ENCODE results near the gene RGS16.

Gene RGS16

DNA sequence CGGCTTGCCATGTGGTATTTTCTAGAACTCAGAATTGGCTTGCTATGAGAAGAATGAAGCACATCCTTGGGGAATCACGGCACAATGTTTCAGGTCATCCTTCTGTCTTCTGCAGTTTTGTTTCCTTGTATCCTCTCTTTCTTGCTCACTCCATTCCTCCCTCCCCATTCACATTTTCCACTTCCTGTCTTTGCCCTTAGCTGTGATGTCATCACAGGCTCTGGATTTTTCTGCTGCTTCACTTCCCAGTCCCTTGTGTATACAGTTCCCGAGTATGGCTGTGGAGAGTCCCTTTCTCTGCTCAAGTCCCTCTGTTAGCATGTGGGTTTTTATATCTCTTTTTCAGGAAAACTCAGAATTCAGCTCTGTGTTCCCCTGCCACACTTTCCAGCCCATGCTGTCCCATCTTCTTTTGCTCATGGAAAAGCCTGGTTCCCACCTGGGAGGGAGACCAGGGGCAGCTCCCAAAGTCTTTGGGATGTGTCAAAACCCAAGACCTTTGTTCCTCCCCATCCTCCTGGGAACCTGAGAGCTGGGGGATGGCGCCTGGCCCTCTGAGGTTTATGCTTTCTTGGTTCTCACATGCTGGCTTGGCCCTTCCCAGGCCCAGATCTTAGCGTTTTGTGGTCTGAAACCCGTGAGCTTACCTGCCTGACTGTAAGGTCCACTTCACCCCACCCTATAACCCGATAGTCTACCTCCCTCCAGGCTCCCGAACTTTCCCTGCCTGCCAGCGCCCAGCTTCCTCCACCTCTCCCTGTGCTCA lies 4.8 kb upstream of the RGS16 start:
- DNase-seq (ENCODE audit: low read depth in 2 of 2) = no peak

DNA sequence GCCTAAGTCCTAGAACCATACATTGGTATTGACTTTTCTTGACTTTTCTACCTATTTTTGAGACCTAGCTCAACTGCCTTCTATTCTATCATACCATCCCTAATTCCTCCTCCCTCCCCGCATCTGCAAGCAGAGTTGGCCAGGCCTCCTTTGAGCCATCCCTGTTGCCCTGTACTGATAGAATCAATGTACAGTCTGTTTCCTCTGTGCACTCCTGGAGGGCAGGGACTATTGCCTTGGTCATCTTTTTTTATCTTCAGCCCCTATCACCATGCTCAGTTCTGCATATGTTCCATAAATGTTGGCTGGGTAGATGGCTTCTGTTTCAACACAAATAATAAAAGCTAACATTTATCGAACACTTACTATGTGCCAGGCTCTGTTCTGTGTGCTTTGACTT lies 4.0 kb upstream of the RGS16 start:
- DNase-seq (ENCODE audit: low read depth in 2 of 2) = no peak

DNA sequence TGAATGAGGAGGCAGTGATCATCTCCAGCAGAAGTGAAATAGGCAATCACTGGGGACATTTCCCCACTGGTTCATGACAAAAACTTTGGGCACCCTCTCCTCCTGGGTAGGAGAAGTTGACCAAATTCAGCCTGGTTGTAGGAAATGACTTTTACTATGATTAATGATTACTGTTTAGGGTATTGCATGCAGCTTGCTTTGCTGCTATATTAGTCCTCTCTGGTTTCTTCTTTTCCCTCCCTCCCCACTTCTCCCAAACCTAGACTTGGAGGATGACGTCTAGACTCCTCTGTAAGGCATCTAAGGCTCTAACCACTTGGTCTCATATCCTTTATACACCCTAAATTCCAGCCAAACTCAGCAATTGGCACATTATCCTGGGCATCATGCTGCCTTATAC lies 3.4 kb upstream of the RGS16 start:
- no peak for DNase-seq (ENCODE audit: low read depth in 2 of 2)

DNA sequence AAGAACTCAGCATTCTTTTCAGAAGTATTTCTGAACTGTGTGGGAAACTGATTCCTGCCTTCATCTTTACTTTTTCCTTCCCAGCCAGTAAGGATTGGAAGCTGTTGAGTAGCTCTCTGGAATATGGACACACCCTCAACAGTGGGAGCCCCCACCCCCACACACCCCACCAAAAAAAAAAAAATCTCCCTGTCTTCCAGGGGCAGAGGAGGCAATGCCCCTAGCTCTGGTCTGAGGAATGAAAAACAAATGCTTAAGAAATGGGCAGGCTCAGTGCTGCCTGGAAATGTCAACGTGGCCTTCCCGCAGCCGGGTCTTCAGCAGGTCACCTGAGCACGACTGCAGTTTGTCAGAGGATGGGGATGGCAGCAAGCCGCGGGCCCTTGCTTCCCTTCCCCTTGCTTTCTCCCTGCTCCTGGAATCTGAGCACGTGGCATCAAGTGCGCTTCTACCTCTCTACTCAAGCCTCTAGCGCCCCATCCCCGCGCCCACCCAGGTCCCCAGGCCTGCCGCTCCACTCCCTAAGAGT lies 479 bp downstream of the RGS16 start:
- DNase-seq (ENCODE audit: low read depth in 2 of 2) = no peak

DNA sequence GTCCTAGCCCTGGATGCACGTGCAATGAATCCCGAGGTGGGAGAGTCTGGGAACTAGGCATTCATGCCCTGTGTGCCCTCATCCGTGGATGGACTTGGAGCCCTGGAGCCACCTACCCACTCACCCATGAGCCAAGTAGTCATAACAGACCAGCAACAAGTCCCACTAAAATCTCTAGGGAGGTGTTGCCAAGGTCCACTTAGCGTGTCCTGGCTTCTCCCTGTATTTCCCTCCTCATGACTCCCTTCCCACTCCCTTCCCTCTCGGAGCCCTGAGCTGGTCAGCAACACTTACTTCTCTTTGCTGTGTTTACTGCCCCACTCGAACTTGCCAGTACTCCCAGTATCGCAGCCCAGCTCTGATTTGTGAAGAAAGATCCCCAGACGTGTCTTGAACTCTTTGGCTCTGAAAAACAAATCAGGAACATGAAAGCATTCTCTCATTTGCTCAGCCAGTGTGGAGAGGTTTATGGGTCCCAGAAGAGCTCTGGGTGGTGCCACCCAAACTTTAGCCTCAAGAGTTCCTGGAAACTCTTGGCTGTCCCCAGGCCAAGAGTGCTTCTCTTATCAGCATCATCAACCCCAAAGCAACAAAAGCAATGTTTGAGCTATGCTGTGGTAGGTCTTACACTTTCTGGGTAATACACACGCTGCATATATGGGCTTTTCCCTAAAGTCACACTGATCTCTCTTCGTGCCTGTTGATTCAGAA lies 1.1 kb downstream of the RGS16 start:
- DNase-seq (ENCODE audit: low read depth in 2 of 2) = no peak

DNA sequence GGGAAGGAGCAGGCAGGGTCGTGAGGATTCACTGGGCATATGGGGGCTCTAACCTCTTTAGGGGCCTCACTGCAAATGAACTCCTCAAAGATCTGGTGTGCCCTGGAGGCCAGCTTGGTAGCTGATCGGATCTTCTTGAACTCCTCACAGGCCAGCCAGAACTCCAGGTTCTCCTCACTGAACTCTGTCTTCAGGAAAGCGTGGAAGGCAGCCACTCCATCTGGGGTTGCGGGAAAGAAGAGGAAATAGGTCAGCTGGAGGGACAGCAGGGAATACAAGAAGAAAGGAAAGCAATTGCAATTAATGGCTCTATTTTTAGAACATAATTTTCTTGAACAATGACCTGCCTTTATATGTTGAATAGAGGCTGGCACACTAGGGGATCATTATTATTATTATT lies 2.3 kb downstream of the RGS16 start:
- no peak for DNase-seq (ENCODE audit: low read depth in 2 of 2)

DNA sequence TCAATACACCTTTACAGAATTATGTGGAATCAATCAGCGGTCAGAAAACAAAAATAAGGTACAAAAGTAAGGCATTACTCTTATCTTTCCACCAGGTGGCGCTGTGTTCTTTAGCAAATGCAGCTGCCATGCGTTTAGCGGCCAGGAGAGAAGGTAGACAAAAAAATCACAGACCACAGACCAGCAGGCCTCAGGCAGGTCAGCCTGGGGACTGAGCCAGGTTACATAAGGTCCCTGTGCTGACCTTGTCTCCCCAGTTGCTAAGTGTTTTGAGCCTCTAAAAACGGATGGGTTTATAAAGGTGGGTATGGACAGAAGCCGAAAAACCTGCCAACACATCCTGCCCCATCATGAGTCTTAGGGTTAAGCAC lies 2.8 kb downstream of the RGS16 start:
- DNase-seq (ENCODE audit: low read depth in 2 of 2) = no peak

DNA sequence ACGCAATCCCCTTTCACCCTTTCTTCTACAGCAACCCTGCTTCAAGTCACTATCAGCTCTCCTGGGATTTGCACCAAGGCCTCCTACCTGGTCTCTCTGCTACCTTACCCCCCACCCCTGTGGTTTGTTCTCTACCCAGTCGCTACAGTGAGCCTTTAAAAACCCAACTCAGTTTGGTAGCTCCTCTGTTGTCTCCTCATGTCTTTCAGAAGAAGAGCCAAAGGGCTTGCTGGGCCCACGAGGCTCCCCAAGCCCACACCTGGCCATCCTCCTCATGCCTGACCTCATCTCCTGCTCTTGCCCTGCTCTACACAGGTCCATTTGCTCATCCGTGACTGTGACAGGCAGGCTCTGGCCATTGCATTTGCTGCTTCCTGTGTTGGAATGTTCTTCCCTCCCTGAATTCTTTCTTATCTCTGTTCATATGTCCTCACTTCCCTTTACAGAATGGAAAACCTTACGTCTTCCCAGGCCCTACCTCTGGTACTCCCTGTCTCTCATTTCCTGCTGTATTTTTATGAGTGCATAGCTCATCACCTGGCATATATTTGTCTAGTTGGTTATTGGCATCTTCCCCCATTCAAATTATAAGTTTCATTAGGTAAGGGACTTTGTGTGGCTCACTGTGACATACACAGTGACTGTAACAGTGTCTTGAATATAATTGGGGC lies 3.3 kb downstream of the RGS16 start:
- no peak for DNase-seq (ENCODE audit: low read depth in 2 of 2)

DNA sequence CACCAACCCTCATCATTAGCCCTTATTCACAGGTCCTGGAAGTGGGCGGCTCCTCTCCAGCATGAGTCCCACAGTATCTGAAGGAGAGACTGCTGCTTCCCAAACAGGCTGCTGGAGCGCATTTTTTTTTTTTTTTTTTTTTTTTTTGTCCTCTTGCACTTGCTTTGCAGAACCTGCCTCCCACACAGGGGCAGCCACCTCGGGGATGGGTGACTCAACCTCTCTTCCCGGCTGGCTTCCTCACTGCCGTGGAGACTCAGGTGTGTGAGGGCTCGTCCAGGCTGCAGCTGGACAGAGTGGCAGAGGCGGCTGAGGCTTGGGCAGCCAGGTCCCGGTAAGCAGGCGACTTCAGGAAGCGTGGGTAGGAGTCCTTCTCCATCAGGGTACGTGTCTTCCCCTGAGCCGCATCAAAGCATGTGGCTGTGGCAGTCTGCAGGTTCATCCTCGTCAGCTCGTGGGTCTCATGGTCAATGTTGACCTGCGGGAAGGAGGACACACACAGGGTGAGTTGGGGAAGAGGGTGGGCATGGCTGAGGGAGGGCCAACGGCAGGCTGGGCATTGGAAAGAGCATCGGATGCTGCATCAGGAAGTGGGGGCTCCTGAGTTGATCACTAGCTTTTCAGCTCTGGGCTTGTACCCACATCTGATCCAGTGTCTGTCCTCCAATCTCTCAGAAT lies 4.0 kb downstream of the RGS16 start:
- no peak for DNase-seq (ENCODE audit: low read depth in 2 of 2)

DNA sequence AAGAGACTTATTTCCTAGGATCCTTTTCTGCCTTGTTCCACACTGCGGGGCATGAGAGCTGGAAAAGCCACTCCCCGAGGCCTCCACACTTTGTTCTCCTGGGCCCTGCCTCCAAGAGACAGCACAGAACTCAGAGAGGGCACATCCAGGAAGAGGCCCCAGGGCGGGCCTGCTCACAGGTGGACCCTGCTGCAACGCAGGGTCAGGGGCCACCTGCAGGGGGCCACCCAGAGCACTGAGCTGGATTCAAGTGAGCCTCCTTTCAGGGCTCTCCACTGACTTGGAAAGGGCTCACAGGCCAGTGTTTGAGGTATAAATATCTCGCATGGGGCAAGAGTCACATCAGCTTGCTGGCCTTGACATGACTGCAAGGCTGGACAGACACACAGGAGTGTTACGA lies 4.8 kb downstream of the RGS16 start:
- no peak for DNase-seq (ENCODE audit: low read depth in 2 of 2)

DNA sequence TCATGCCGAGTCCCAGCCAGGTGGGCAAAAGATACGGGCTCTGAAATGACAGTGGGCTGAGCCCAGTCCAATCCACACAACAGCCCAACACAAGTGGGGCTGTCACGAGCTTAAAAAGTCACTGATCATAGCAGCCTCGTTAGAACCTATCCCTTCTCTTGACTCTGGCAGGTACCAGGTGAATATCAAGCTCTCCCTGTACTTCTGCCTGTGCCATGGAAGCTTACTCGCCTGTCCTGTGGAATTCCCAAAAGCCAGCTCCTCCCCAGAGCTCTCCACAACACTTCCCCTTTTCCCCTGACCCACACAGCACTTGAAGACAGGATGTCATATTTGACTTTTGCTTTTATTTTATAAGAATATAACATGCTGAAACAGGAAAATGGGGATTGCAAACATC lies 5.9 kb downstream of the RGS16 start:
- DNase-seq (ENCODE audit: low read depth in 2 of 2) = no peak

DNA sequence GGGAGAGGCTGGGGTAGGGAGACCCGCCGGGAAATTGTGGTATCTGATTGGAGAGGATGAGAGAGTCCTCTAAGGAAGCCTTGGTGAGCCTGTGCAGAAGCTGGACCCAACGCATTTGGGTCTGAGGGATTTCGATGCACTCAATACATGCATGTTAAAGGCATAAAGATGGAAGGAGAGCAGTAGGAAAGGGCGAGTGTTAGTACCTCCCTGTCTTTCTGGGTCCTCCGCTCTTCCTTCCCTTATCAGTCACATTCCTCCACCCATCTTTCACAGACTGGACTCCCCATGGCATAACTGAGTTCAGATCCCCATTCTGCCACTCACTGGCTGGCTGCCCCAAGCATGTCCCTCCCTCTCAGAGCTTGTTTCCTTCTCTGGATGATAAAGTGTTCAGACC lies 7.3 kb downstream of the RGS16 start:
- no peak for DNase-seq (ENCODE audit: low read depth in 2 of 2)

DNA sequence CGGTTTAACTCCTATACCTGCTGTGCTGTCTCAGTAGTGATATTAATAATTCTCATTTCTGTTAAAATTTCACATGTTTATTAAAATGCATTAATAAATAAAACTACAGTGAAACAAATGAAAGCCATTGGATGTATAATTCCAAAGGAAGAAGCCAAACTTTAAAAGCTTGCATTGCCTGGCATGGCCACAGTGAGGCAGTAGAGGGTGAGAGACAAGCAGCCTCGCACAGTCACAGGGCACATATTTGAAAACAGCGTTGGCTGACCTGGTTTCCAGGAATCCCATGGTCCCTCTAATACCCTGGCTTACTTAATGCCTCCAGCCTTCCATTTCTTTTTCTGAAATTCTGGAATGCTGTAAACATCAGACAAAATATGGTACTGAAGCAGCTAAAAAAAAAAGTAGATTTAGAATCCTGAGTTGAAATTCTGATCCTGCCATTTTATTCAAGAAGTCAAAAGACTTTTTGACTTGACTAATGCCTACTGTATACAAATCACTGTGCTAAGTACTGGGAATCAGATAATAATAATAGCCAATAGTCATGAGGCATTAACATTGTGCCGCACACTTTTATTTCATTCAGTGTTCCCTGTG lies 8.4 kb downstream of the RGS16 start:
- DNase-seq (ENCODE audit: low read depth in 2 of 2) = no peak

DNA sequence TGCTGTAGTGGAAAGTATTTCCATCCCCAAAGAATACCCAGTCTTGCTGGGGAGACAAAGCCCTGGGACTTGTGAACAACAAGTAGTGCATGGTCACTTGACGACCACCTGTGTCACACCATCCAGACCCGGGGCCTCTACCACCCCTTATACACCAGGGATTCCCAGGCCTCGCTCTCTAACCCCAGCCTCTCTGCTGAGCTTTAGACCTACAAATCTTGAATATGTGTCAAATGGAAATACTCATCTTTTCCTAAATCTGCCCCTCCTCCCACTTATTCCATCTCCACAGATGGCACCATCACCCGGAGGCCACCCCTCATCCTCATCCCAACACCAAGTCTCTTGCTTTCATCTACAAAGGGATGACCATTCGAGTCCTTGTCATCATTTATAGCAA lies 14.3 kb downstream of the RGS16 start:
- no peak for DNase-seq (ENCODE audit: low read depth in 2 of 2)

DNA sequence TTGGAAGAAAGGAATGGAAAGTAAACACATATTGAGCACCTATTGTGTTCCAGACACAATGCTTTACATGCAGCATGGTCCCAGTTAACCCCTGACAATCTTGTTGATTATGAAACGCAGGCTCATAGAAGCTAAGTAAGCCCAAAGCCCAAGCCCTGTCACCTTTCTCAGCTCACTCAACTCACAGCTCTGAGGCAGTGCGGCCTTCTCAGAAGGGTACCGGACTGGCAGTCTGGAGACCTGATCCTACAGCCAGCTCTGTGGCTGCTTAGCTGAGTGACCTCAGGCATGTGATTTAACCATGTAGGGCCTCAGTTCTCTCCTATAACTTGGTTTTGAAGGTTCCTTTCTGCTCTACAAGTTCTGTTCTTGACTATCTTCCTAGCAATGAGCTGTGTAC lies 14.7 kb downstream of the RGS16 start:
- DNase-seq (ENCODE audit: low read depth in 2 of 2) = no peak

DNA sequence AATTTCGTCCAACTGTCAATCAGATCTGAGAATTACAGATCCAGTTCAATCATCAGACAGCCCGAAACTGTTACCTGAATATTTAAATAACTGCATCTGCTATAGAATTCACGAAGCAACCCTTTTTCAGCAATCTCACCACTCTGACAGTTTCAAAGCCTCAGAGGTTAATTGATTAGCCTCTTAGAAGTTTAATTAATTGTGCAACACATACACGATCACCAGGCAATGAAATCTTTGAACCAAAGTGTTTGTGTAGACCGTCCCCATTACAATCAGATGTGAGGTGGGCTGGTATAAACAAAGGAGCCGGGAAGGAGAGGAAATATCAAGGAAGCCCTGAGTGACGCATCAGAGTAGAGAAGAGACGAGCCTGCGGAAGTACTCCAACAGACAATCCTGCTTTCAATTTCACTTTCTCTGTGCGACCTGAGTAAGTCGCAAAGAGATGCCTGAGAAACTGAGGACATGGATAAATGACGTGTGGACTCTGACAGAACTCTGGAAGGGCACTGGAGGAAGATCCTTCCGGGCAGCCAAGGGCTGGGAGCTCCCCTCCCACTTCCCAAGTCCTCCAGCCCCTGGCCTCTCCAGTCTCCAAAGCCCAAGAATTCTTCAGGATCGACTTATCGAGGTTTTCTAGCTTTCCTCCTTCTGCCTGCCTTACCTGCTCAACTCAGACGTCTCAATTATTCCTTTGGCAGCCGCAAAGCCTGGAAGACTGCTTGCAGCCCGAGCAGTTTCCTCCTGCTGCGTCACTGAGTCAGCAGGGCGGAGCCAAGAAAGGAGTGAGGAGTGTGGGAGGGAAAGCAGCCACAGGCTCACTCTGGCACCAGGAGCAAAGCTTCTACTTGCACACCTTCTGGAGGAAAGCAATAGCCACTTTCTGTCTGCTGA lies 15.4 kb downstream of the RGS16 start, which contains the start of gene RNASEL:
TSS of gene RNASEL (minus strand) at position 757 of the 897 bp plus-strand sequence. CDS start 2,450 bp downstream, outside the sequence.
- no peak for DNase-seq (ENCODE audit: low read depth in 2 of 2)

DNA sequence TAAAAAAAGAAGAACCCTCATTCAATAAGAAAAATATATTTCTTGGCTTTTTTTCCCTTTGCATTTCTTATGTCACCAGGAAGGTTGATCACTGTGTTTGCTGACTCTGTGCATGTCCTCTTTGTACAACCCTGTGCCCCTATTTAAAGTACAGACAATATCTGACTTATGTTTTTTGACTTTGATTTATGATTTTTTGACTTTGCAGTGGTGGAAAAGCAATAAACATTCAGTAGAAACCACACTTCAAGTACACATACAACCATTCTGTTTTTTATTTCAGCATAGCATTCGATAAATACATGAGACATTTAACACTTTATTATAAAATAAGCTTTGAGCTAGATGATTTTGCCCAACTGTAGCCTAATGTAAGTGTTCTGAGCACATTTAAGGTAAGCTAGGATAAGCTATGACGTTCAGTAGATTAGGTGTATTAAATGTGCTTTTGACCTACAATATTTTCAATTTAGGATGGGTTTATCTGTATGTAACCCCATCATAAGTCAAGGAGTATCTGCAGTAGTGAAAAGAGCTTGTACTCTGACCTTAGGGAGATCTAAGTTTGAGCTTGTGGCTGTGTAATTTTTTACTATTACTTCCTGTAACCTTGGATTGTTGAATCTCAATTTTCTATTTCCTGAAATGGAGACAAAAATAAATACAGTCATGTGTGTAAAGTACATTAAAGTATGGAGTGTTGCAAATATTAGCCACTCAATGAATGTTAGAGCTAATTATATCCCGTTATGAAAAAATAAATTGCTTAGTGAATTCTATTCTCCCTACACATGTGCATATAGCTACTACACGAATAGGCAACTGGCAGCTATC lies 16.3 kb downstream of the RGS16 start:
- no peak for DNase-seq (ENCODE audit: low read depth in 2 of 2)

DNA sequence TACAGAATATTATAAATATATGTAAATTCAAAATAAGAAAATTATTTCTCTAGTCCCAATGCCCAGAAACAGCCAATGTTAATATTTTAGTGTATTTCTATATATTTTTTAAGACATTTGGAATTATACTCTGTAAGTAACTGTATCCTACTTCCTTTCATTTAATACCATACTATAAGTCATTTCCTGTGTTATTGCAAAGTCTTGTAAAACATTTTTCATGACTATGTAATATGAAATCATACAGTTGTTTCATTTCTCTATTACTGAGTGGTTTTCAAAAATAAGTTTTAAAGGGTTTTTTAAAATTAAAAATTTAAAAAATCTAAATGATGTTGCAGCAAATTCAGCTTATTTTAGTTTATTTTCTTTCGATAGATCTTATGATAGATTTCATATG lies 17.1 kb downstream of the RGS16 start:
- no peak for DNase-seq (ENCODE audit: low read depth in 2 of 2)

DNA sequence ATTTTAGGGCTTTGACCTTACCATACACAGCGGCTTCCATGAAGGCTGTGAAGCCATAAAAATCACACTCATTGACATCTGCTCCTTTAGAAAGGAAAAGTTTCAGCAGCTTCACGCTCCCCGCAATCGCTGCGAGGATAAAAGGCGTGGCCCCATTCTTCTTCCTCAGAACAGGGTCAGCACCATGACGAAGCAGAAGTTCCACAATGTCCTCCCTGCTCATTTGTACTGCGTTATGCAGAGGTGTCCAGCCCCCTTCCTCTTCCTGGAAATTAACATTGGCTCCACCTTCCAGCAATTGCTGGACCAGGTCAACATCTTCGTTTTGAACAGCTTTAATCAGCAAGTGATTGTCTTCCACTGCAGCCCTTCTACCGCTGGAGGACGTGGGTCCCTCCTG lies 17.8 kb downstream of the RGS16 start:
- DNase-seq (ENCODE audit: low read depth in 2 of 2) = no peak

DNA sequence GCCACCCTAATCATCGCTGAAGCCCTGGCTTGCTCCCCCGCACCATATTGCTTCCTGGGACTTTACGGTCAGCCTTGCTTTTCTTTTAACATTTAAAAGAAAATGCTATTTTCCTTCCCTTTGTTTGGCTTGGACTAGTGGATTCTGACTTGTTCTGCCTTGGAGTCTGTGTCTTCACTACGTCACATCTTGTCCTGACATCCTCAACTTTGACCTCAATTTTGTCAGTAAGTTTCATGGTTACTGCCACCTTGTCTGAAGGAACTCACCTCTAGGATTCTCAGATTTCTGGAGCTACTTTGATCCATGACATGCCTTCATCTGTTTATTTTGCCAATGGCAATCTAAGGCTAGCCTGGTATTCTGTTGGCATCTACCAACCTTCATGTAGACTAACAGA lies 19.4 kb downstream of the RGS16 start:
- DNase-seq (ENCODE audit: low read depth in 2 of 2) = no peak
